Measurements from ENCODE around the gene DYNC1LI1. TPM values are rescaled to one million over a fixed set of nuclear protein-coding genes. Genes with fewer than 3 reads are reported as not detected.

The DYNC1LI1 gene
- total and polyA plus RNA-seq, 4 donors: 18.3 to 50.7 (median 33.5) TPM

GRCh38 chr3:32614956-32615355 is 44.3 kb upstream of the DYNC1LI1 start:
- Histone ChIP-seq H3K36me3 (ENCODE audit: control insufficient read depth in 4 of 4, insufficient read depth in 4 of 4, low read length in 4 of 4) (no peaks in the 10 kb centered on the region), H3K9me3 (ENCODE audit: control insufficient read depth in 4 of 4, insufficient read depth in 3 of 4, low read length in 3 of 4) (no peaks in the 10 kb centered on the region), H3K27me3 (ENCODE audit: control insufficient read depth in 3 of 3, insufficient read depth in 3 of 3, low read length in 2 of 3) (no peaks in the 10 kb centered on the region), H3K4me3 (no peak overlapping the region), H3K4me1 (ENCODE audit: control insufficient read depth in 5 of 5, insufficient read depth in 5 of 5, low read length in 5 of 5) (peaks cover 0 to 10% (median 3%) of the 10 kb centered on the region in 5 donors), H3K27ac (ENCODE audit: low read depth in 1 of 2, low read length in 1 of 2) (no peak overlapping the region), H3K9ac (ENCODE audit: insufficient read depth in 1 of 2, low read length in 2 of 2) (no peak overlapping the region)
- TF ChIP-seq, protein P1, sequence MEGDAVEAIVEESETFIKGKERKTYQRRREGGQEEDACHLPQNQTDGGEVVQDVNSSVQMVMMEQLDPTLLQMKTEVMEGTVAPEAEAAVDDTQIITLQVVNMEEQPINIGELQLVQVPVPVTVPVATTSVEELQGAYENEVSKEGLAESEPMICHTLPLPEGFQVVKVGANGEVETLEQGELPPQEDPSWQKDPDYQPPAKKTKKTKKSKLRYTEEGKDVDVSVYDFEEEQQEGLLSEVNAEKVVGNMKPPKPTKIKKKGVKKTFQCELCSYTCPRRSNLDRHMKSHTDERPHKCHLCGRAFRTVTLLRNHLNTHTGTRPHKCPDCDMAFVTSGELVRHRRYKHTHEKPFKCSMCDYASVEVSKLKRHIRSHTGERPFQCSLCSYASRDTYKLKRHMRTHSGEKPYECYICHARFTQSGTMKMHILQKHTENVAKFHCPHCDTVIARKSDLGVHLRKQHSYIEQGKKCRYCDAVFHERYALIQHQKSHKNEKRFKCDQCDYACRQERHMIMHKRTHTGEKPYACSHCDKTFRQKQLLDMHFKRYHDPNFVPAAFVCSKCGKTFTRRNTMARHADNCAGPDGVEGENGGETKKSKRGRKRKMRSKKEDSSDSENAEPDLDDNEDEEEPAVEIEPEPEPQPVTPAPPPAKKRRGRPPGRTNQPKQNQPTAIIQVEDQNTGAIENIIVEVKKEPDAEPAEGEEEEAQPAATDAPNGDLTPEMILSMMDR (IDR thresholded peaks at IDR 0.05; ENCODE audit: control extremely low read depth, extremely low read depth): no peak
- WGBS, 2 donors: 19 to 35% methylated on average over 2 of the region's 2 CpGs
- no peak for ATAC-seq (ENCODE audit: insufficient read depth, low FRiP score)
- DNase-seq: peak; percentile 30 to 83 (median 68)

DNA sequence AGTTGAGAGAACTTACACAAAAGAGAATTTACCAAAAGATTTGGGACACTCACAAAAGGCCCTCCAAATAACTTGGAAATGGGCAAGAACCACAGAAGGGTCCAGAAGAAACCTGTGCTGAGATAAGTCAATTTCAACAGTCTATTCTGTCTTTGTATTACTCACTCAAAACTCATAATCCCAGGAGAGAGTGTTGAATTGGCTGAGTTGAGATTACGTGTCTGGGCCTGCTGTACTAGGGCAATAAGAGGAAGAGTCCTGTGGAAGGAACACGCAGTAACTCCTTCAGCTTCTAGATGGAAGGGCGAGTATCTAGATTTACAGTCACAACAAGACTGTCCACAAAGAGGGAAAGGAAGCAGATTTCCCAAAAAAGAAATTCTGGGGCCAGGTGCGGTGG is 42.5 kb upstream of the DYNC1LI1 start:
- Histone ChIP-seq H3K4me1 (ENCODE audit: control insufficient read depth in 5 of 5, insufficient read depth in 5 of 5, low read length in 5 of 5) (peaks cover 0 to 8% (median 3%) of the 10 kb centered on the region in 5 donors), H3K27me3 (ENCODE audit: control insufficient read depth in 3 of 3, insufficient read depth in 3 of 3, low read length in 2 of 3) (no peaks in the 10 kb centered on the region), H3K9ac (ENCODE audit: insufficient read depth in 1 of 2, low read length in 2 of 2) (no peak overlapping the region), H3K4me3 (no peak overlapping the region), H3K9me3 (ENCODE audit: control insufficient read depth in 4 of 4, insufficient read depth in 3 of 4, low read length in 3 of 4) (no peaks in the 10 kb centered on the region), H3K36me3 (ENCODE audit: control insufficient read depth in 4 of 4, insufficient read depth in 4 of 4, low read length in 4 of 4) (no peaks in the 10 kb centered on the region), H3K27ac (ENCODE audit: low read depth in 1 of 2, low read length in 1 of 2) (no peak overlapping the region)
- 94 to 96% methylated on average over 4 of the region's 4 CpGs for WGBS, 2 donors
- DNase-seq (no peak), ATAC-seq (ENCODE audit: insufficient read depth, low FRiP score) (no peak)
- TF ChIP-seq, protein P1 (IDR thresholded peaks at IDR 0.05; ENCODE audit: control extremely low read depth, extremely low read depth): no peak

DNA sequence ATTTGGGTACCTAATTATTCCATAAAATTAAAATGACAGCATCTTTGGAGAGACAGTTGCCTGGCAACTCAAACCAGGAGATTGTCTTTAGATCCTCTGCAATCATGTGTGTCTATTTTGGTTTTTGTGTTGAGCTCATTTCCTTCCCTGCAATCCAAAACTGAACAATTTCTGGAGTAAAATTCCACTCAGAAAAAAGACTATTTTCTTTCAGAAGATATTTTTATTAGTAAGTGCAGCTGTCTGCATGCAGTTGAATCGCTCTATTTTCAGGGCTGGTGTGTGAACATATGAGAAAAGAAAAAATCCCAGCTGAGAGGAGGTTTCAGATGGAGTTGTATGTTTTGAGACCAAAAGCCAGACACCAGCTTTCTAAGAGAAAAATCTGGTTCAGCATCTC is 41.9 kb upstream of the DYNC1LI1 start:
- DNase-seq (no peak), ATAC-seq (ENCODE audit: insufficient read depth, low FRiP score) (no peak)
- no peaks in the 10 kb centered on the region for H3K9me3 ChIP-seq (ENCODE audit: control insufficient read depth in 4 of 4, insufficient read depth in 3 of 4, low read length in 3 of 4)
- TF ChIP-seq, protein P1 (IDR thresholded peaks at IDR 0.05; ENCODE audit: control extremely low read depth, extremely low read depth): no peak
- no peak overlapping the region for H3K4me3 ChIP-seq
- no peaks in the 10 kb centered on the region for H3K27me3 ChIP-seq (ENCODE audit: control insufficient read depth in 3 of 3, insufficient read depth in 3 of 3, low read length in 2 of 3)
- no peak overlapping the region for H3K27ac ChIP-seq (ENCODE audit: low read depth in 1 of 2, low read length in 1 of 2)
- H3K36me3 ChIP-seq (ENCODE audit: control insufficient read depth in 4 of 4, insufficient read depth in 4 of 4, low read length in 4 of 4): no peaks in the 10 kb centered on the region
- 89 to 92% methylated on average over 1 of the region's 1 CpG for WGBS, 2 donors
- H3K9ac ChIP-seq (ENCODE audit: insufficient read depth in 1 of 2, low read length in 2 of 2): no peak overlapping the region
- H3K4me1 ChIP-seq (ENCODE audit: control insufficient read depth in 5 of 5, insufficient read depth in 5 of 5, low read length in 5 of 5): peaks cover 0 to 8% (median 3%) of the 10 kb centered on the region in 5 donors

DNA sequence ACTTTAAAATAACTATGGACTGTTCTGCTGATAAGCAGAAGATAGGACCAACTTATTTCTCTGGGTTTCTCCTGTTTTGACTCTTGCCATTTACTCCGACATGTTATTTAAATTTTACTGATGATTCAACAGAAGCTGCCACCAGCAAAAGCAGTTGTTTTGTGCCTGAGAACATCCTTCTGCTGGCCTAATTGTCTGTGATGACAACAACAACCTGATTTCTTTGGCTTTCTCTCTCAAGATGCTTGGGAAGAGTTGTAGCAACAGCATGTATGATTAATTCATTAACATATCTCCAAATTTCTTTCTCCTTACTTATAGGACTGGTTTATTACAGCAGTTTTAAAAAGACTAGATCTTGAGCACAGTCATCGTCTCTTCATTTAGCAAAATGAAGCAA is 36.9 kb upstream of the DYNC1LI1 start:
- TF ChIP-seq, protein P1 (IDR thresholded peaks at IDR 0.05; ENCODE audit: control extremely low read depth, extremely low read depth): no peak
- ATAC-seq (ENCODE audit: insufficient read depth, low FRiP score): no peak
- no peak overlapping the region for H3K9ac ChIP-seq (ENCODE audit: insufficient read depth in 1 of 2, low read length in 2 of 2)
- DNase-seq: peak in 2 of 3 donors; percentile 36 to 74
- H3K27ac ChIP-seq (ENCODE audit: low read depth in 1 of 2, low read length in 1 of 2): no peak overlapping the region
- H3K36me3 ChIP-seq (ENCODE audit: control insufficient read depth in 4 of 4, insufficient read depth in 4 of 4, low read length in 4 of 4): no peaks in the 10 kb centered on the region
- H3K9me3 ChIP-seq (ENCODE audit: control insufficient read depth in 4 of 4, insufficient read depth in 3 of 4, low read length in 3 of 4): no peaks in the 10 kb centered on the region
- no peak overlapping the region for H3K4me3 ChIP-seq
- H3K4me1 ChIP-seq (ENCODE audit: control insufficient read depth in 5 of 5, insufficient read depth in 5 of 5, low read length in 5 of 5): no peaks in the 10 kb centered on the region
- H3K27me3 ChIP-seq (ENCODE audit: control insufficient read depth in 3 of 3, insufficient read depth in 3 of 3, low read length in 2 of 3): no peaks in the 10 kb centered on the region
- WGBS, 2 donors: 89 to 90% methylated on average over 2 of the region's 2 CpGs
